Common myeloid progenitor, CD34-positive (primary cell): ENCODE data around the gene SPG21.

Experiments
- CTCF ChIA-PET: fragments of 350-600 bp; sonication (Branson Sonifier 250); formaldehyde crosslinking; loops from one replicate; lab custom pipeline; 2021; ENCODE audit warnings: antibody characterized with exemption; lab: Charles Lee
- POLR2A ChIA-PET: fragments of 350-600 bp; sonication (Branson Sonifier 250); formaldehyde crosslinking; loops from one replicate; lab custom pipeline; 2021; ENCODE audit warnings: antibody characterized with exemption; lab: Charles Lee
- DNase-seq, 3 donors: peaks; one replicate each; pipeline versions ENCODE4 v3.0.0 to v3.0.0-alpha.2; 2013
- H3K27ac ChIP-seq, 2 experiments: 1 replicate in 1 of 2; 2 replicates in 1 of 2; pipeline ENCODE4 v1.7.0; 2013; ENCODE audit warnings: inconsistent platforms in 2 of 2, low read length in 2 of 2, mild to moderate bottlenecking in 2 of 2, low read depth in 1 of 2, moderate library complexity in 1 of 2; ENCODE audit not compliant: severe bottlenecking in 2 of 2, insufficient read depth in 1 of 2, poor library complexity in 1 of 2
- H3K27me3 ChIP-seq, 5 experiments: replicated peaks in 2 of 5; 1 replicate in 3 of 5; 2 replicates in 2 of 5; pipeline versions ENCODE4 v1.6.1 to v1.7.0; 2013; ENCODE audit warnings: low read length in 4 of 5, mild to moderate bottlenecking in 2 of 5, moderate library complexity in 2 of 5, inconsistent platforms in 1 of 5; ENCODE audit not compliant: insufficient read depth in 5 of 5, control insufficient read depth in 4 of 5
- H3K36me3 ChIP-seq, 4 experiments: 1 replicate in 2 of 4; 2 replicates in 2 of 4; pipeline versions ENCODE4 v1.6.1 to v1.7.0; 2013; ENCODE audit warnings: low read length in 3 of 4, control low read depth in 1 of 4, mild to moderate bottlenecking in 1 of 4; ENCODE audit not compliant: control insufficient read depth in 4 of 4, insufficient read depth in 4 of 4
- H3K4me1 ChIP-seq, 4 experiments: 1 replicate in 3 of 4; 2 replicates in 1 of 4; pipeline versions ENCODE4 v1.6.1 to v1.7.1; 2013; ENCODE audit warnings: low read length in 3 of 4, mild to moderate bottlenecking in 3 of 4, control low read depth in 1 of 4, inconsistent platforms in 1 of 4, moderate library complexity in 1 of 4; ENCODE audit not compliant: control insufficient read depth in 4 of 4, insufficient read depth in 4 of 4; ENCODE audit errors: control extremely low read depth in 1 of 4
- H3K4me3 ChIP-seq, 7 experiments: 1 replicate in 4 of 7; 2 replicates in 3 of 7; pipeline versions ENCODE4 v1.5.1 to v1.7.0; 2013; ENCODE audit warnings: mild to moderate bottlenecking in 7 of 7, low read length in 6 of 7, moderate library complexity in 6 of 7, inconsistent platforms in 2 of 7, low read depth in 2 of 7, control low read depth in 1 of 7; ENCODE audit not compliant: insufficient read depth in 4 of 7, control insufficient read depth in 1 of 7; ENCODE audit errors: extremely low read depth in 1 of 7
- H3K9me3 ChIP-seq, 5 experiments: 1 replicate in 4 of 5; 2 replicates in 1 of 5; pipeline versions ENCODE4 v1.6.1 to v1.7.1; 2013; ENCODE audit warnings: low read length in 4 of 5, mild to moderate bottlenecking in 2 of 5, inconsistent platforms in 1 of 5, low read depth in 1 of 5, moderate library complexity in 1 of 5; ENCODE audit not compliant: control insufficient read depth in 4 of 5, insufficient read depth in 2 of 5; ENCODE audit errors: control extremely low read depth in 1 of 5
- WGBS: methylation state at CpG from one replicate; pipeline ENCODE4 v1.1.5; 2013; ENCODE audit not compliant: insufficient coverage; 5-methylcytosine and 5-hydroxymethylcytosine counted together

SPG21 gene

GRCh38 chr15:65032801-65033537 is 43.3 kb upstream of the SPG21 start:
- peak; percentile 66 to 75 (median 74) for DNase-seq
- Histone ChIP-seq H3K36me3 (no peaks in the 10 kb centered on the region), H3K4me3 (peak overlapping the region in 1 of 7 experiments; percentile 50), H3K27me3 (peaks cover 0 to 3% (median 0%) of the 10 kb centered on the region in 5 experiments), H3K4me1 (peaks cover 5 to 24% (median 17%) of the 10 kb centered on the region in 4 experiments), H3K9me3 (no peaks in the 10 kb centered on the region), H3K27ac (no peak overlapping the region)
- CTCF ChIA-PET, result interaction anchor here (1.1 to 4.0 kb wide), 11 partner anchors 9 to 70 kb away, joined by 3 to 31 read pairs (median 6); partner anchors contain the start of gene KBTBD13
- WGBS, result 39% methylated on average over 11 of the region's 13 CpGs
- POLR2A ChIA-PET, result no interaction called here

- Histone ChIP-seq H3K4me1 (peaks cover 7 to 27% (median 21%) of the 10 kb centered on the region in 4 experiments), H3K4me3 (peak overlapping the region in 4 of 7 experiments; percentile 87 to 90 (median 88)), H3K27me3 (peaks cover 0 to 3% (median 0%) of the 10 kb centered on the region in 5 experiments), H3K36me3 (peaks cover 4 to 17% (median 8%) of the 10 kb centered on the region in 4 experiments), H3K9me3 (no peaks in the 10 kb centered on the region), H3K27ac (no peak overlapping the region)
- no peak for DNase-seq
- CTCF ChIA-PET, result interaction anchor here (0.6 kb wide), 1 partner anchor 108 kb away, joined by 3 read pairs; no protein-coding TSS in a partner anchor
- 76% methylated on average over 7 of the region's 12 CpGs for WGBS
- POLR2A ChIA-PET, result no interaction called here
Measured at GRCh38 chr15:65029736-65030208, 40.1 kb upstream of the SPG21 start.

GRCh38 chr15:65028921-65029735 is 39.4 kb upstream of the SPG21 start, which contains the start of gene MTFMT:
TSS of gene MTFMT (minus strand) at chr15:65029639. CDS start at chr15:65029613, 26 bp downstream.
- POLR2A ChIA-PET, result no interaction called here
- H3K36me3 ChIP-seq, result peaks cover 4 to 19% (median 10%) of the 10 kb centered on the region in 4 experiments
- peak within 1 kb of the TSS; percentile 78 to 92 (median 88) for H3K4me3 ChIP-seq
- no peaks in the 10 kb centered on the region for H3K9me3 ChIP-seq
- WGBS, result under 1% methylated on average over 59 of the region's 73 CpGs
- H3K27ac ChIP-seq, result peak within 1 kb of the TSS; percentile 25 to 76
- CTCF ChIA-PET, result no interaction called here
- peak; percentile 82 to 90 (median 89) for DNase-seq
- H3K27me3 ChIP-seq, result peaks cover 0 to 3% (median 0%) of the 10 kb centered on the region in 5 experiments
- peaks cover 7 to 27% (median 21%) of the 10 kb centered on the region in 4 experiments for H3K4me1 ChIP-seq

GRCh38 chr15:65028338-65028737 is 38.6 kb upstream of the SPG21 start:
- peak overlapping the region in 1 of 2 experiments; percentile 76 for H3K27ac ChIP-seq
- ChIA-PET POLR2A (no interaction called here), CTCF (no interaction called here)
- peak overlapping the region in 6 of 7 experiments; percentile 78 to 90 (median 88) for H3K4me3 ChIP-seq
- H3K4me1 ChIP-seq, result peaks cover 4 to 21% (median 17%) of the 10 kb centered on the region in 4 experiments
- 14% methylated on average over 9 of the region's 10 CpGs for WGBS
- DNase-seq, result no peak
- no peaks in the 10 kb centered on the region for H3K9me3 ChIP-seq
- H3K27me3 ChIP-seq, result peaks cover 0 to 3% (median 0%) of the 10 kb centered on the region in 5 experiments
- peaks cover 5 to 25% (median 13%) of the 10 kb centered on the region in 4 experiments for H3K36me3 ChIP-seq

GRCh38 chr15:65027593-65027992 is 37.9 kb upstream of the SPG21 start:
- H3K36me3 ChIP-seq, result peaks cover 5 to 30% (median 15%) of the 10 kb centered on the region in 4 experiments
- no peaks in the 10 kb centered on the region for H3K9me3 ChIP-seq
- no CpG with 5 or more reads among the region's 1 CpG for WGBS
- CTCF ChIA-PET, result no interaction called here
- POLR2A ChIA-PET, result interaction anchor here (0.7 kb wide), 1 partner anchor 122 kb away, joined by 3 read pairs; no protein-coding TSS in a partner anchor
- peak overlapping the region in 2 of 7 experiments; percentile 88 to 90 for H3K4me3 ChIP-seq
- DNase-seq, result no peak
- H3K27me3 ChIP-seq, result peaks cover 0 to 3% (median 0%) of the 10 kb centered on the region in 5 experiments
- H3K27ac ChIP-seq, result no peak overlapping the region
- H3K4me1 ChIP-seq, result peaks cover 4 to 17% (median 13%) of the 10 kb centered on the region in 4 experiments

- no peak overlapping the region for H3K4me3 ChIP-seq
- H3K27ac ChIP-seq, result no peak overlapping the region
- ChIA-PET CTCF (interaction anchor here (1.0 kb wide), 1 partner anchor 11 kb away, joined by 3 read pairs; no protein-coding TSS in a partner anchor), POLR2A (interaction anchor here (0.7 kb wide), 1 partner anchor 122 kb away, joined by 3 read pairs; no protein-coding TSS in a partner anchor)
- H3K9me3 ChIP-seq, result no peaks in the 10 kb centered on the region
- 100% methylated on average over 1 of the region's 6 CpGs for WGBS
- peaks cover 5 to 31% (median 17%) of the 10 kb centered on the region in 4 experiments for H3K36me3 ChIP-seq
- H3K27me3 ChIP-seq, result peaks cover 0 to 2% (median 0%) of the 10 kb centered on the region in 5 experiments
- no peak for DNase-seq
- H3K4me1 ChIP-seq, result peaks cover 4 to 17% (median 13%) of the 10 kb centered on the region in 4 experiments
Measured at GRCh38 chr15:65026756-65027155, 37.0 kb upstream of the SPG21 start.
